SK-MEL-5 (cell line): ENCODE results near the gene PLD4. TPM values are rescaled to one million over a fixed set of nuclear protein-coding genes. Genes with fewer than 3 reads are reported as not detected.

ENCODE experiments used
- total RNA-seq: library from RNA; depleted of rRNA; stranded (reverse); fragments of >200 nt; shearing (Covaris generic); gene quantifications from 2 replicates; pipeline ENCODE4 v1.2.3, GENCODE V29; 2014; rRNA removed

Gene PLD4
- total RNA-seq, 1 experiment from 2014 or later: not detected

Other genes starting within 250 kb of the PLD4 start
- gene INF2, start 235.3 kb upstream of the PLD4 start, total RNA-seq: 14.0 and 14.5 TPM in 2 replicates
- 4.2 and 8.9 TPM in 2 replicates for gene ADSS1, start 200.7 kb upstream of the PLD4 start, total RNA-seq
- 94.9 and 111 TPM in 2 replicates for gene SIVA1, start 171.7 kb upstream of the PLD4 start, total RNA-seq
- 108 and 119 TPM in 2 replicates for gene AKT1, start 129.1 kb upstream of the PLD4 start, total RNA-seq
- gene ZBTB42, start 123.8 kb upstream of the PLD4 start, total RNA-seq: 5.2 and 5.4 TPM in 2 replicates
- gene CEP170B, start 59.6 kb upstream of the PLD4 start, total RNA-seq: 20.2 and 20.4 TPM in 2 replicates
- 12.3 and 13.3 TPM in 2 replicates for gene AHNAK2, start 53.5 kb downstream of the PLD4 start, total RNA-seq
- 11.8 and 13.6 TPM in 2 replicates for gene CLBA1, start 60.9 kb downstream of the PLD4 start, total RNA-seq
- gene CDCA4, start 96.2 kb downstream of the PLD4 start, total RNA-seq: 88.0 and 90.8 TPM in 2 replicates
- gene GPR132, start 140.6 kb downstream of the PLD4 start, total RNA-seq: not detected in 2 replicates
- gene JAG2, start 243.9 kb downstream of the PLD4 start, total RNA-seq: 1.3 TPM in 2 replicates